NCI-H2171 (cell line): Measurements from ENCODE around the gene SCART1.
"Not testable (repeated sequence)": the region's sequence is repeated elsewhere in the genome, so short reads cannot be mapped to it uniquely, and the experiment has no call there.

Source experiments
- DNase-seq: peaks from one replicate; lab custom pipeline; 2025; lab: John Stamatoyannopoulos, UW

Gene SCART1

DNA sequence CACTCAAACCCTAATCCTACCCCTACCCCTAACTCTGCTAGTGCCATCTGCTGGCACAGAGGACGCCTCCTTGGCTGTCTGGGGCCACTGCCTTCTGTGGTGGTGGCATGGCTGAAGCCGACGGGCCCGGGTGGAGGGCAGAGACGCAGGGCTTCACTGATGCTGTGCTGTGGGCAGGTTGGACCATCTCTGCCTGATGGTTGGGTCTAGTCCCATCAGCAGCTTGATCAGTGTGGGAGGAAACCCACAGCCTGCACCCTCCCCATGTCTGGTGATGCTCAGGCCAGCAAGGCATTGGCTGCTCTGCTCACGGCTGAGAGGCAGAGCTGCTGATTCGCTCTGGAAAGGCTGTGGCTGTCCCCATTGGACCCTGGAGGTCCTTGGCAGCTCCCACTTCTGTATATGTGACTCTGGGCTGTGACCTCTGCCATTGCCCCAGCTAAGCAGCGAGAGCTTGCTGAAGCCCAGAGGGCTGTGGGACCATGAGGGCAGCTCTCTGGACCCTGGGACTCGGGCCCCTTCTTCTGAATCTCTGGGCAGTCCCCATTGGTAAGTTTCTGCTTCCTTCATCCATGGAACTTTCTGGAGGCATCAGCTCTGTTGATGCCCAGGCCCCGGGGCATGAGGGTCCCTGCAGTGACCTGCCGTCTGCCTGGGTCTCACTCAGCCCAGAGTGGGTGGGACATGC, at the start of gene SCART1:
Gene SCART1 (plus strand): TSS at position 430 of the 688 bp plus-strand sequence. CDS start 53 bp downstream, at position 483.
- no peak for DNase-seq

DNA sequence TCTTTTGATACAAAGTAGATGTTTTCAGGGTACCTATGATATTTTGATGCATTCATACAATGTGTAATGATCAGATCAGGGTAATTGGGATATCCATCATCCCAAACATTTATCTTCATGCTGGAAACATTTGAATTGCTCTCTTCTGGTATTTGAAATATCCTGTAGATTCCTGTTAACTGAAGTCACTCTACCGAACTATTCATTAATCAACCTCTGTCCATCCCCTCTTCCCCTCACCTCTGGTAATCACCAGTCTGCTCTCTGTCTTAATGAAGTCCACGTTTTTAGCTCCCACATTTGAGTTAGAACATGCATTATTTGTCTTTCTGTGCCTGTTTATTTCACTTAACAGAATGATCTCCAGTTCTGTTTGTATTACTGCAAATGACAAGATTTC, 48.5 kb upstream of the SCART1 start:
- no peak for DNase-seq

DNA sequence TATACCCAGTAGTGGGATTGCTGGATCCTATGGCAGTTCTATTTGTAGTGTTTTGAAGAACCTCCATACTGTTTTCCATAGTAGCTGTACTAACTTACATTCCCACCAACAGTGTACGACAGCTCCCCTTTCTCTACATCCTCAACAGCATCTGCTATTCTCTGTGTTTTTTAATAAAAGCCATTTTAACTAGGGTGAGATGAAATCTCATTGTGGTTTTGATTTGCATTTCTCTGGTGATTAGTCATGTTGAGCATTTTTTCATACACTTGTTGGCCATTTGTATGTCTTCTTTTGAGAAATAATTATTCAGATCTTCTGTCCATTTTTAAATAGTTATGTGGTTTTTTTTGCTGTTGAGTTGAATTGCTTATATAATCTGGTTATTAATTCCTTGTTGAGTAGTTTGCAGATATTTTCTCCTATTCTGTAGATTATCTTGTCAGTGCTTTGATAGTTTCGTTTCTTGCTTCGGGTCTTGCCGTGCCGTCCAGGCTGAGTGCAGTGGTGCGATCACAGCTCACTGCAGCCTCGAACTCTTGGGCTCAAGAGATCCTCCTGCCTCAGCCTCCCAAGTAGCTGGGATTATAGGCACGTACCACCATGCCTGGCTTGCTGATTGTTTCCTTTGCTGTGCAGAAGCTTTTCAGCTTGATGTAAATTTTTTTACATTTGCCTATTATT, 47.8 kb upstream of the SCART1 start:
- no peak for DNase-seq

DNA sequence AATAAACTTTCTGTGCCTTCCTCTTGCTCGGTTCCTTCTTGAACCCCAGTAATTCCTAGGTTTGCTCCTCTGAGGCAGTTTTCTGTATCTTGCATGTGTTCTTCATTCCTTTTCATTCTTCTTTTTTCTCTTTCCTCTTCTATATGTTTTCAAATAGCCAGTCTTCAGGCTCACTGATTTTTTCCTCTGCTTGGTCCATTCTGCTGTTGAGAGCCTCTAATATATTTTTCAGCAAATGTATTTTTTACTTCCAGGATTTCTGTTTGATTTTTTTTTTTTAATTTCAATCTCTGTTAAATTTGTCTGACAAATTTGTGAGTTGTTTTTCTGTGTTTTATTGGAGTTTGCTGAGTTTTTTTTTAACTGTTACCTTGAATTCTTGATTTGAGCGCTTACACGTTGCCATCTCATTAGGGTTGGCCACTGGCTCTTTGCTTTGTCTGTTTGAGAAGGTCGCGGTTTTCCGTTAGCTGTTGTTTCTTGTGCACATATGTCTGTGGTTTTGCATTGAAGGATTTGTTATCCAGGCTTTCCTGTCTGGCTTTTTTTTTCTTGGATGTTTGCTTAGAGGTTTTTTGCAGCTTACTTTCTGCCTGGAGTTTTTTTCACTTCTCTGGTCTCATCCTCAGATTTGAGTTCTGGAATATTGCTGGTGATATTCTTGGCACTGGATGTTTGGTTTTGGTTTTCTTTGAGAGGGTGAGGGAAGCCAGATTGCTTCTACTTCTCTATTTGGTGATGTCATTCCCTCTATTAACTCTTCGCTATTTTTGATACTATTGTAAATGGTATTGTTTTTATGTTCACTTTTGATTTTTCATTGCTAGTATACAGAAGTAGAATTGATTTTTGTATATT, 42.0 kb upstream of the SCART1 start:
- DNase-seq: no peak

DNA sequence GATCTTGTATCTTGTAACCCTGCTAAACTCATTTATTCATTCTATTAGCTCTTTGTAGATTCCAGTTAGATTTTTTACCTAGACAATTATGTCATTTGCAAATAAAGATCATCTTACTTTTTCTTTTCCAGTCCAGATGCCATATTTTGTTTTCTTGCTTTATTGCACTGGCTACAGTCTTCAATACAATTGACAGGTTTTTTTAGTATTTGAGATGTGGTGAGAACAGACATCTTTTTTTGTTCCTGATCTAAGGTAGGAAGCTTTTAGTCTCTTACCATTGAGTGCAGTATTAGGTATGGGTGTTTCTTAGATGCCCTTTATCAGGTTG, 41.4 kb upstream of the SCART1 start:
- DNase-seq: no peak

DNA sequence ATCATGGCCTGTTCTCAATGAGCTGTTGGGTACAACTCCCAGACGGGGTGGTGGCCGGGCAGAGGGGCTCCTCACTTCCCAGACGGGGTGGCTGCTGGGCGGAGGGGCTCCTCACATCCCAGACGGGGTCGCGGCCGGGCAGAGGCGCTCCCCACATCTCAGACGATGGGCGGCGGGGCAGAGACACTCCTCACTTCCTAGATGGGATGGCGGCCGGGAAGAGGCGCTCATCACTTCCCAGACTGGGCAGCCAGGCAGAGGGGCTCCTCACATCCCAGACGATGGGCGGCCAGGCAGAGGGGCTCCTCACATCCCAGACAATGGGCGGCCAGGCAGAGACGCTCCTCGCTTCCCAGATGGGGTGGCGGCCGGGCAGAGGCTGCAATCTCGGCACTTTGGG, 39.3 kb upstream of the SCART1 start:
- DNase-seq: not testable (repeated sequence)

DNA sequence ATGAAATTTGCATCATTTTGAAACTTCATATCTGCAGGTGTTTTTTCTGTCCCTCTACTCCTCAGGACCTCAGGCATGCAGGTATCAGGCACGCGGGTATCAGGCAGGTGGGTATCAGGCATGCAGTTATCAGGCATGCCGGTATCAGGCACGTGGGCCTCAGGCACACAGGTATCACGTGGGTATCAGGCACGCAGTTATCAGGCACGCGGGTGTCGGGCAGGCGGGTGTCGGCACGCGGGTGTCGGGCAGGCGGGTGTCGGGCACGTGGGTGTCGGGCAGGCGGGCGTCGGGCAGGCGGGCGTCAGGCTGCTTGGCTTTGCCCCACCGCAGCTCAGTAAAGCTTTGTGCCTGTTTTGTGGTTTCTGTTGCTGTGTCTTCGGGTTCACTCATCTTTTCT, 38.0 kb upstream of the SCART1 start:
- no peak for DNase-seq

DNA sequence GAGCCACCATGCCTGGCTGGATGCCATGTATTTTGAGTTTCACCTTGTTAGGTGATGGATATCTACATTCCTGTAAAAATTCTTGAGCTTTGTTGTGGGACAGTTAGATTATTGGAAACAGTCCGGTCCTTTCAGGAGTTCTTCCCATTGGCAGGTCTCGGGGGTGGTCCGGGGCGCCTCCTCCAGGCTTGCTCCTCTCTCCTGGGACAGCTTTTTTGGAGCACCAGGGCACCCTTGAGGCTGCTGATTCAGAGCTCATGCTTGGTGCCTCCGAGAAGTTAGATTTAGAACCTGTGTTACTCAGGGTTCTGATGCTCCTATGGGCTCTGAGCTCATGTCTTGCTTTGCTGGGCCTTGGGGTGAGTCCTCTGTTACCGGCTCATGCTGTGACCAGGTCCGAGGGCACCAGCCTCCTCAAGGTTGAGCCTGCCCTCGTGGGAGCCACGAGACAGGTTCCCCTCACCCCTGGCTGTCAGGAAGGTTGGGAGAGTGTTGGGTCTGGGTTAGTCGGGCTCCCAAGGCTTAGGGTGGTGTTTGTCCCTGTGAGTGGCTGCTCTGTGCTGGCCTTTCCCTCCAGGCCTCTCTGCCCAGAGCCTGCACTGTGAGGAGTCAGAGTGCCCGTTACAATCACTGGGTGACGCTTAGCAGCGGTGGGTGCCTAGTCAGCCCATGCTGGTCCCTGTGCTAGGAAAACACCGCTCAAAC, 35.3 kb upstream of the SCART1 start:
- DNase-seq: no peak

DNA sequence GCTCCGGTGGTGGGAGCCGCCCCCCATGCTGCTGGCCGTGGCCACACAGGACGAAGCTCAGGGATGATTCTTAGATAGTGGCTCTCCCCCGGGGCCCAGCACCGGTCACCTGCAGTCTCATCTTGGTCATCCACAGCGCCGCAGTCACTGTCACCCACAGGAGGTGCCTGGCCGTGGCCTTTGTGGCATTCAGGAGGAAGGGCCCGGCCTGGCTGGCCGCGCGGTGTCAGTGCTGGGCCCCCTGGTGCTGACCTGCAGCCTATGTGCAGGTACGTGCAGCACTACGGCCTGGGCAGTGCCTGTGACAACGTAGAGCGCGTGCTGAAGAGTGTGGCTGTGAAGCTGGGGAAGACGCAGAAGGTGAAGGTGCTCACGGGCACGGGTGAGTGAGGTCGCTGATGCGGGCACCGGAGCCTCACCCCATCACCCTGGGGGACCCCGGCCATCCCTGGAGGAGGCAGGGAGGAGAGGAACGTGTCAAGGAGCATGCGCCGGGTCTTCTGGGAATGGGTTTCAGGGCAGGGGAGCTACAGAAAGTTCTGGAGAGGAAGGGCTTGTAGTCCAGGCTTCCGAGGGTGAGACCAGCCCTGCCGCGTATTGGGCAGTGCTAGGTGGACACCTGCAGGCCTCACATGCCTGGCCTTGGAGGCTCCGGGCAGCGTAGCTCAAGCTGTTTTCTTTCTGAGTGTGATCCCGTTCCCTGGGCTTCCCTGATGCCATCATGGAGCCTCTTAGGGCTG, 34.4 kb upstream of the SCART1 start:
- no peak for DNase-seq

DNA sequence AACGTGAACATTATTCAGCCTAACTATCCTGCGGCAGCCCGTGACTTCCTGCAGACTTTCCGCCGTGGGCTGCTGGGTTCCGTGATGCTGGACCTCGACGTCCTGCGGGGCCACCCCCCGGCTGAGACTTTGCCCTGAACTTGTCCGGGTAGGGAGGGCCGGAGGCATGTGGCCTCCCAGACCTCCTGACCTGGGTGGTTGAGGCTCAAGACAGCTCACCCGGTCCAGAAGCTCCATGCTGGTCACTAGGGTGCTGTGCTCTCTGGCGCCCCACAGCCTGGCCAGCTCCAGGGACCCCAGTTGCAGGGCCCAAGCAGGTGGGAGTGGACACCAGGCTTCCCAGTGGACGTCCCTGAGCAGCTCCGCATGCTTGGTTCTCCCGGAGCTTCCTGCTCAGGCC, 33.7 kb upstream of the SCART1 start:
- no peak for DNase-seq

DNA sequence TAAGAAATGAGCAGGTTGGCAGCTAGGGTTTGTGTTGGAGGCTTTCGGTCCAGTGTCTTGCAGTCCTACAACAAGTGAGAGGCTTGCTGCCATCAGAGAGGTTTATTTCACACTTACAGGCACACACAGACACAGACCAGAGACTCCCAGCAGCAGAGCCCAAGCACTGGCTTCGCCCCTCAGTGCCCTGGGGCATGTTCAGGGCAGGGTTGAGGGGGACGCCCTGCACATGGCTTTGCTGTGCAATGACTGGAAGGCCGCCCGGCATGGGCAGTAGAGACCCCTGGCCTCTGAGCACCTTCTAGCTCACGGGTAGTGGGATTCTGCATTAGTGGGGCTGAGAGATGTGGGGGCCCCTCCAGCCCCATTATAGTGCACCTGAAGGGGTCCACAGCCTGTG, 33.2 kb upstream of the SCART1 start:
- no peak for DNase-seq

DNA sequence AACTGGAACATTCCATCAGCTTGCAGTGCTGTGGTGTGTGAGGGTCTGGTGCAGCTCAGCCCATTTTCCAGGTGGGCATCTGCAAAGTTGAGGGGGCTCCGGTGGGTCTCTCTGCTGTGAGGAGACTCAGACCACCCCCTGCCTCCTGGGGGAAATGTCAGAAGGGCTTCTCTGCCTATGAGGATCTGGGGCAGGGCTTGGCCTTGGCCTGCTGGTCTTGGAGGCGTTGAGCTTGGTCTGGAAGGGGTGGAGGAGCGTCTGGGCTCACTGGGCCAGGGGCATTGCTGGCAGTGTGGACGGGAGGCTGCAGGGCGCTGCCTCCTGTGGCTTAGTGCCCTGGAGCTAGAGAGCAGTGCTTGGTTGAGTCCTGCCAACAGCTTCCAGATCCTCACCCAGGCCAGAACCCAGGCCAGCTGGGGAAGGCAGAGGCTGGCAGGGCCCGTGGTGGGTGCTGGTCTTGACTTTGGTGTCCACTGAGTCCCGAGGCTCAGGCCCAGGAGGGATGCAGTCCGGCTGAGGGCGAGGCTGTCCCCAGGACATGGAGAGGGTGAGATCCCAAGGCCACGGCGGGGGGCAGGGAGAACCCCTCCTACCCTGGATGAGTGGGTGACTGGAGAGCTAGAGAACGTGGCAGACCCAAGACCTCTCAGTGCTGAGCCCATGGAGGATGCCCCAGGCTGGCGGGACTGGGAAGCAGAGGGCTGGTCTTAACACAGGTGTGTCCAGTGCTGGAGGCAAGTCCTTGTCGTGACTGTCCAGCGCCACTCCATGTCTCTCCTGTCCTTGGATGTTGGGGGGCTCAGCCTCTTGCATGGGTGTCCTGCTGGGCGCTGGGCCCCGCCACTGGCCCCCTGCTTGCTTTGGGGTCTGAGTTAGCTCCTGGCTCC, 32.2 kb upstream of the SCART1 start:
- DNase-seq: no peak

DNA sequence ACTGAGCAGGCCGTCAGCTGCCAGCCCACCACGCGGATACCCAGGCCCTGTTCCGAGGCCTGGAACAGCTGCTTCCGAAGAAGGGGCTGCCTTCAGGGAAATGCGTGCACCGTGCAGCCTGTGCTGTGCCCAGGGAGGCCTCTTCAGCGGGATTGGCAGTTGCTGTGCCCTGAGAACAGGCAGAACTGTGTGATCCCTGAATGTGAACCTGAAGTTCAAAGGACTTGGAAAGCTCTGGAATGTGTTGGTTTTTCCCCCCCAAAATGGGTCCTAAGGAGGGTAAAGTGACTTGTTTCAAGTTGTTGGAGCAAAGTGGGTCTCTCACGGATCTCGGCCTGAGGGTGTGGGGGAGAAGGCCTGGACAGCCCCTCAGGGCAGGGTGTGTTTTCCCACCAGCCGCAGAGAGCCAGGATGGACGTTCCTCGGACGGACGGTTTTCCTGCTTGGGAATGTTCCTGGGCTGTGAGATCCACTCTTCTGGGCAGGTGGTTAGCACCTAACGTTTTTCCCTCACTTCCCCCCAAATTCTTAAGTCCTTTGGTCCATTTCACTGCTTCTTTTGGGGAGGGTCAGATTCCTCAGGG, 31.4 kb upstream of the SCART1 start:
- DNase-seq: no peak

DNA sequence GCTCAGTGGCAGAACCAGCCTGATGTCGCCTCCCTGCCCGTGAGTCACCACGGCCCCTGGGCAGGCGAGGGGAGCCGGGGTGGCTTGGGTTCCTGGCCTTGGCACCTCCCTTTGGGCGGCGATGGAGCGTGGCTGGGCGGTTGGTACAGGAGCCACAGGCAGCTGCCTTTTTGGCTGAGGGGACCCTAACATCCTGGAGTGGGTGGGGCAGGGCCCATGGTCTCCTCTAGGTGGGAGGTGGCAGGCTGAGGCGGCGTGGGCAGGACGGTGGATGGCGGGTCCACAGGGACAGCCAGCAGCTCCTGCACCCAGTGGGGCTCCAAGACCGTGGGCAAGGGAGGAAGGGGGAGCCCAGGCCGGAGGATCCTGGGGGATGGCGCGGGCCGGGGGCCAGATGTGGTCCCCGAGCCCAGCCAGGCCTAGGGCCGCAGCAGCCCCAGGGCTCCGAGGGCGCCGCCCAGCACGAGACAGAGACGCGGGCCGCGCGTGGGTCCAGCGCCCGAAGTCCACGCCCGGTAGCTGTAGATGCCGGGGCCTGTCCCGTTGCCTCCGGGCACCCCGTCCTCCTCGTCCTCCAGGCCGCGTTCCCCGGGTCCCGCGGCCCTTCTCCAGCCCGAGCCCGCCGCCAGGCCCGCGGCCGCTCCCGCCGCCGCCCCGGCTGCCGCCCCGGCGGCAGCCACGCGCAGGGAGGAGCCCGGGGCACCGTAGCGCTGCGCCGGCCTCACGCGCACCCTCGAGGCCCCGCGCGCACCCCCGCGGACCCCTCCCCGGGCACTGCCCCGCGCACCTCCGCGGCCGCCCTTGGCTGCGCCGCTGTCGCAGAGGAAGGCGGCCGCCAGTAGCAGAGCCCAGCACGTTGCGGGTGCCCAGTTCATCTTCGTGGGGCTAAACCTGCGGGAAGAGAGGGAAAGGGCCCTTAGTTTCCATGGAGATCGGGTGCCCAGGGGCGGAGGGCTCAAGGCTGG, 30.7 kb upstream of the SCART1 start:
- no peak for DNase-seq

DNA sequence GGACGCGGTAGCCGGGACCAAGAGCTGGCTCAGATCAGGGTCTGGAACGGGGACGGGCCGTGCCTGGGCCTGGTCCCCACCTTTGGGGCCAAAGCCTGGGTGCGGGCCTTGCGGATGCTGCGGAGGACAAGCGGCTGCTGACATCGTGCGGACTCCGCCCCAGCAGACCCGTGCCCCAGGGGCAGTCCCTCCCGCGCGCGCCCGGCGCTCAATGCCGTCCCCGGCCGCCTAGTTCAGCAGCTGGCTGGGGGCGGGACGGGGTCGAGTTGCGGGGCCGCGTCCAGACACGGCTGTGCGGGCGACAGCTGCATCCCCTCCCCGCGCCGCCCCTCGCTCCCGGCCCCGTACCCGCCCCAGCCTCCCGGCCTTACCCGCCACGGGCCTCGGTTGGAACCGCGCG, 29.6 kb upstream of the SCART1 start:
- DNase-seq: not testable (repeated sequence)

DNA sequence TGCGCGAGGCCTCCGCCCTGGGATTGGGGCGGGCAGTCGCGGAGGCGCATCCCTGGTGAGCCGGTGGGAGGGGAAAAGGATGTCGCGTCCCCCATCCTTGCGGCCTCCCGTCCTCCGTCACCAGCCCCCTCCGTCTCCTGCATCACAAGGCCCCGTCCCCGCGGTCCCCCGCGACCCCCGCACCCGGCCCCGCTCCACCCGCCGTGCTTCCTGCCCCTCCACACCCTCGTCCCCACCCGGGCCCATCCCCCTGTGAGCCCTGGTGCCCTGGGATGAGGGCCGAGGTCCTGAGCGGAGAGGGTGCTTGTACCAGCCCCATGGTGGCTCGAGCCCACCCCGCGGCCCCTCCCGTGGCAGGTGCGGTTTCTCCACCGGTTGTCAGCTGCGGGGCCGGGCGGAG, 29.1 kb upstream of the SCART1 start, which contains the start of gene SPRN:
Gene SPRN (minus strand): TSS at position 25 of the 400 bp plus-strand sequence. CDS start 944 bp downstream, outside the sequence.
- not testable (repeated sequence) for DNase-seq

DNA sequence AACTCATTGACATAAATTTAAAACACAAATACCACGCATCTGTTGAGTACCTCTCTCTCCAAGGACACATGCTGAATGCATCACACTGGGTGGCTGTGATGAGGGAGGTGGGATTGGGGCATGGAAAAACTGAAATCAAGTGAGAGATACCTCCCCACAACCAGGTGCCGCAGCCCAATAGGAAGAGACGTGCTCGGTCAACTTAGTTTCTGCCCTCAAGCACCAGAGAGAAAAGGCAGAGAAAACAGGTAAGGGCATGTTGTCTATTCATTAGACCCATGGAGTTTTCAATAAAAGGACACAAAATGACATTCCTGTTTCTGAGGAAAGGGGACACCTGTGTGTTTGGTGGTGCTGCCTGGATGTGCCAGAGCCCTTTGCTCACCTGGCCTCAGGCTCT, 24.2 kb upstream of the SCART1 start:
- DNase-seq: not testable (repeated sequence)

DNA sequence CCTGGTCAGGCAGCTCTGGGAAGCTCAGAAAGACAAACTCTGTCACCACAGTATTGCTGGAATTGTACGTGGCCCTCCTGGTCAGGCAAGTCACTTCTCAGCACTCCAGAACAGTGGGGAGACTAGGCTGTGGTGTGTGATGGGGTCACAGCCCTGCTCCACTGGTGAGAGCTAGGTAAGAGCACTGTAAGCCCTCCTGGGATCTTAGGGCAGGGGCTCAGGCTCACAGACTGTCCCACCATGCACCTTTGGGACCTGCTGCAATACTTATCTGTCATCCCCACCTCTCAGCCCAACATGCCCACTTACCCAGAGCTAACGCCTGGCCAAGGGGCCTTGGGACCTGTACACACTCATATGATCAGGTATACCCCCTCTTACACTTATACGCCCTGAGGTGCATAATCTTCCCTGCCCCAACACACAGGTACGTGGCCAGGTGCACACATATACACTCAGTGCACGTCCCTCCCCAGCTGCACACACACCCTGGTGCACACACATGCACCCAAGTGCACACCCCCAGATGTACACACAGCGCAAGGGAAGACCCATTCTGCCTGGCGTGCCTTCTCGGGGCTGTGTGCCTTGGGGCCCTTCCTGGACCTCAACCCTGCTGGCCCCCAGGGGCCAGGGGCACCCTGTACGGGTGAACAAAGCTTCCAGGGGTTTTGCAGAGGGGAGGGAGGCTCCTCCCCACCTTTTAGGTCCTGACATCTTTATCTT, 21.7 kb upstream of the SCART1 start:
- DNase-seq: not testable (repeated sequence)
